GM21528 (cell line): ENCODE measurements around the gene EFNB2.

Experiments used
- ATAC-seq: cut with Tn5 transposase; IDR thresholded peaks from one replicate; pipeline ENCODE4 v1.9.1; 2021; ENCODE audit warnings: mild to moderate bottlenecking, moderate library complexity; ENCODE audit not compliant: unreplicated experiment, low FRiP score

EFNB2 gene

DNA sequence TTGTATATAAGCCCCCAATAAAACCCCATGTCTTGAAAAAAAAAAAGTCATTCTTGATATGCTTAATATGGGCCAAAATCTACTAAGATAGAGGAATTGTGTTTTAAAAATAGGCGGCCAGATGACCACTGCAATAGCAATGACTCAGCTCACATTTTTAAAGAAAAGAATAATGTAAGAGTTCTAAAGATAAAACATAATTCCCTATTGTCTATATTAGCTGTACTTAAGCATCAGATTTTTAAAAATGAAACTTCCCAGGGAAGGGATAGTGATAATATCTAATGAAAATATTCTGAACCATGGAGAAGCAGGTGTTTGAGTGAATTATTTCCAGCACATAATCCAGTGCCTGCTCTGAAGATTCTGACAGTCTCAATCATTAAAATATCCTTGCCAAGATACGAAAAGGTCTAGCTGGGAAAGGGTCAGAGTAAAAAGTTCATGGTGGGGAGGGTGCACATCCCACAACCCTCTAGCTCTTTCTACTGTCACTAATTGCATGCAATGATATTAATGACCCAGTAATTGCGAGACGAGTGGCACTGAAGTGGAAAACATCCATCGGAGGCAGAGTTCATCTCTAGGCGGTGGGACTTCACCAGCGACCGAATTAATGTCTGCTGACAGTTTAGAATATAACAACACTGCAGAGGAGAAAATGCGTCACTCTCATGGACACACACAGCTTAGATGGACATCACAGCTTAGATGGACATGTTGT, 31.6 kb downstream of the EFNB2 start:
- no peak for ATAC-seq

GRCh38 chr13:106503272-106503671, 32.2 kb downstream of the EFNB2 start:
- no peak for ATAC-seq

DNA sequence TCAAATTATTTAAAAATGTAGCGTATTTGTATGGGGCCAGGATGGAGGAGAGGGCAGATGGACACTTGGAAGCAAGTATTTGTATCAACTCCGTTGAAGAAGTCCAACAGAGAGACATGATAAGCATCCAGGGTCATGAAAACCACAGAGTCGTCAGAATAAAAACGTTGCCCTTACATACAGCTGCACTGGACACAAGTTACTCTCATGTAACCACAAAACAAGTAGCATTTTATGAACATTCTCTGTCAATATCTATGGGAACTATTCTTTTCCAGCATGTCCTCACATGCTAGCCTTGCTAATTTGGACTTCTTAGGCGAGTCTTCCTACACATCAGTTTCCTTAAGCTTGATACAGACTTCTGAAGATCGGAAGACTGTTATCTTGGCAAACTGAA, 35.0 kb downstream of the EFNB2 start:
- no peak for ATAC-seq

DNA sequence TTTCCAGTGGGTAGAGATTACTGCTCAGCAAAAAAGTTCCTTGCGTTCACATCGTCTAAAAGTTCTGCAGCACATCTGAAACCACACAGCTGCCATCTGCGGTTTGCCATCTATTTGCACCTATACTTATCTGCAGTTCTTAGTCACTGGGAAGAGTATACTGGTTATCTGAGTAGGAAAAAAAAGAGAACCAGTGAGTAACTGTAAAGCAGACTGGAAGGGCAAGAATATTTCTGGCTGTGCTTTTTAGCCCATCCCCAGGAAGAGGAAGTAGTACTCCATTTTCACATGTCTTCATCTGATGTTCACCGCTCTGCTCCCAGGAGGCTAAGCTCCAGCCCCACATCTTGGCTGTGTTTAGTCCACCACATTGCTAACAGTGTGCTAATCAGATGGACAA, 35.6 kb downstream of the EFNB2 start:
- ATAC-seq = no peak

- no peak for ATAC-seq
These were observed 36.3 kb downstream of the EFNB2 start for GRCh38 chr13:106499113-106499512.

DNA sequence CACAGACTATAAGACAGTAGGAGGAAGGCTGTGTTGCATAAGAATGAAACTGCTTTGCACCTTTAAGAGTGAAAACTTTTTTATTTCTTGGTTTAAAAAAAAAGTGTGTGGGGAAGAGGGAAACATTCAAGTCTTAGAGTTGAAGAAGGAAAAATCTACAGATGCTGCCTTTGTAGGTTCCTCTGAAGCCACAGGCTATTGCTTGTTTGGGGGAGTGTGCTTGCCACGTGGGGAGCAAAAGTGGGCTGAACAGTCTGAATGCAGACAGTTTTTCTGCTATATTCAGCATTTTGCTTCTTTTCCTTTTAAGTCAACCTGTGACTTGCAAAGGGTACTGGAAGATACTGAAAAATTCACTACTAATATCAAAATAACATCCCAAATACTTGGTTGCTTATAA, 36.9 kb downstream of the EFNB2 start:
- no peak for ATAC-seq

- ATAC-seq = no peak
These were observed 37.3 kb downstream of the EFNB2 start for GRCh38 chr13:106498158-106498557.

GRCh38 chr13:106497079-106497478, 38.4 kb downstream of the EFNB2 start:
- ATAC-seq = no peak

DNA sequence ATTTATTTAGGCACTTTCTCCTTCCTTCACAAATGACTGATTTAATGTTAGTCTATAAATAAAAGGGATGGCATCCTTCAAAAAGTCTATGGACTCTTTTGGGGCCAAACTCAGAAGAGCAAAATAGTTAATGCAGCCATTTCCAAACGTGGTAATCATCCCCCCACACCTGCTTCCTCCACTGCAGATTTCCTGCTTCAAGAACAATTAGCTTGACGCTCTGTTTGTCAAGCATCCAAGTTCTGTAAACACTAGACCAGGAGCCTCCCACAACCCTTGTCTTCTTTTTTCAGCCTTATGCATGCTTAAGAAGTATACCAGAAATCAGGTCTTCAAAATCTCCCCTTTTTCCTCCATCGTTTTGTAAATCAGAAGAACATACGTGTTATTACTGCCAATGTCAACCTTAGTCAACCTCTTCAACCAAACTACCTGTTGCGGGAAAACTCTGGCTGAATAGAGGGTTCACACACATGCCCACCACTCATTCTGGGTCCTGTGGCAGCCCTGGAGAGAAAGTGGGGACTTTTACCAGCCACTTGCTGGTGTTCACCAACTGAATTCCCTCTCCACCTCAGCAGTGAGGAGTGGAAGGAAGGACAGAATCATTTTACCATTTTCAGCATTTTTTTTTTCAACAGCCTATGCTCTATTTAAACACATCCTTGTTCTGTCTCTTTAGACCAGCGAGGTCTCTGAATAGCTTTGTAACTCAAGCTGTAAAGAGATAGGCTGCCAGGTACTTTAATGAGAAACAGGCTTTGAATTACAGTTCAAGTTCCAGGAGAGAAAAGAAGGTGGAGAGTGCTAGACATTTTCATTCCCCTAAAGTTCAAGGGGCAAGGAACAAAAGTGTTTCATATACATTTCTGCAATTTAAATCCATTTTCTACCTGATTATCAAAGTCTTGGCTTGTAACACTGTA, 39.1 kb downstream of the EFNB2 start:
- no peak for ATAC-seq

DNA sequence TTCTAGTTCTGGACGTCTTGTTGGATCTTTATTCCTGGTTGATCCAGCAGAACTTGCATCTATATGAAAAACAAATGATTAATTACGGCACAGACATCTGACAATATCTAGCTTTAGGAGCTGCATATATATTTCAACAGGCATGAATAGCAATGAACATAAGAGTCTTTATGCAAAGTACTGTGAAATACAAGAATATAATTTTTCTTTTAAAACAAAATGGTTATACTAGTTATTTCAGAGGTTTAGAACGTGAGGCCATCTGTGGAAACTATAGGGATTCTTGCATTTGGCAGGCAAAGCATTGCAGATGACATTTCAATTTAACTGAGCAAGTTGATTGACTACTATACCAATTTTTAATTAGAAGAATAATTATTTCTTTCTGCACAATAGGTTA, 40.5 kb downstream of the EFNB2 start:
- ATAC-seq = no peak

- no peak for ATAC-seq
These were observed 41.0 kb downstream of the EFNB2 start for GRCh38 chr13:106494506-106494905.

GRCh38 chr13:106493533-106494220, 41.8 kb downstream of the EFNB2 start:
- ATAC-seq = peak; percentile 92

DNA sequence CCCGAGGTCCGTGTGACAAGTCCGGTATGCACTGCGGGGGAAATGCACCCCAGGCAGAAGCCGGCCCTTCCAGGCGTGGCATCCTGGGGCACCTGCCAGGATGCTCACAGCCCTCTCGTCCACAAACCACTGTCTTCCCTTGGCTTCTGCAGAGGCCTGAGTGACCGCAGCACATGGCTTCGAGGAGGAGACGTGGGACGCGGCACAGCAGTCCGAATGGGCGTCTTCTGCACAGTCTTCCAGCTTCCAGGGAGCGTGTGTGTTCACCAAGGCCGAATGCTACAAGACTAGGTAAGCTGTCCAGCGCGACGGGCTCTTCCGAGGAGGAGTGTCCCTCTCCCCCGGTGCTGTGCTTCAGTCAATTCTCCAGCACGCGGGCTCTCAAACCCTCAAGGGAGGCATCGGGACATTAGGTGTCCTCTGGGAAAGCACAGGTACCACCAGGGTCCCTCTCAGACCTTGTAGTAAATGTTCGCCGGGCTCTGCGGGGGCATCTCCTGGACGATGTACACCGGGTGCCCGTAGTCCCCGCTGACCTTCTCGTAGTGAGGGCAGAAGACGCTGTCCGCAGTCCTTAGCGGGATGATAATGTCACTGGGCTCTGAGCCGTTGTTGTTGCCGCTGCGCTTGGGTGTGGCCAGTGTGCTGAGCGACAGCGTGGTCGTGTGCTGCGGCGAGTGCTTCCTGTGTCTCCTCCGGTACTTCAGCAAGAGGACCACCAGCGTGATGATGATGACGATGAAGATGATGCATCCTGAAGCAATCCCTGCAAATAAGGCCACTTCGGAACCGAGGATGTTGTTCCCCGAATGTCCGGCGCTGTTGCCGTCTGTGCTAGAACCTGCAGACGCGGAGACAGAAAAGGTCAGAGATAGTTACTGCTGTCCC, 42.6 kb downstream of the EFNB2 start:
- no peak for ATAC-seq

DNA sequence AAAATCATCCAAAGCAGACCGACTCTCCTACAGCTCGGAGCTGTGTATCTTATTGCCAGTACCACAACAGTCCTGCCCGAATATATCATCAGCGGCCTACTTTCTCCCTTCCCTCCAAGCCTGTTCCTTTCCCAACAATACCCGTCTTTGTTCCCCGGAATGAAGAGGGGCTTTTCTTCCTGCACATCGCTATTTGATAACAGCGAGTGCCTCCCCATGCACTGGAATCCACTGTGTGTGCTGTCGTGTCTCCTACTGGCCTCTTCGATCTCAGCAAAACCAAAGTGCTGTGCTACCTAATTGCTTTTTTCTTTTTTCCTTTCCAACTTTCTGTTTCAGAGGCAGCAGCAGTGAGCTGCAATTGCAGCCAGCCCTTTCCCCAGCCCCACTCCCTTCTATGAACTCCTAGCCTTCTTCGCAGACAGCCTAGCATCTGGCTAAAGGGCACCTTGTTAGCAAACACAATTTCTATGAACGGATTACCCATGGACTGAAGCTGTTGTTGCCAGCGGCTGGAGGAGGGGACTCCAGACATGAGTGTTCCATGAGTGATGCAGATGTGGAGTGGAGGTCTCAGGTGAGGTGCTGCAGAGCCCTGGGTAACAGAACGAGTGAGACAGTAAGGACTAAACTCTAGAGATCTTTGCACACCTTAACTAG, 43.4 kb downstream of the EFNB2 start:
- ATAC-seq = no peak

DNA sequence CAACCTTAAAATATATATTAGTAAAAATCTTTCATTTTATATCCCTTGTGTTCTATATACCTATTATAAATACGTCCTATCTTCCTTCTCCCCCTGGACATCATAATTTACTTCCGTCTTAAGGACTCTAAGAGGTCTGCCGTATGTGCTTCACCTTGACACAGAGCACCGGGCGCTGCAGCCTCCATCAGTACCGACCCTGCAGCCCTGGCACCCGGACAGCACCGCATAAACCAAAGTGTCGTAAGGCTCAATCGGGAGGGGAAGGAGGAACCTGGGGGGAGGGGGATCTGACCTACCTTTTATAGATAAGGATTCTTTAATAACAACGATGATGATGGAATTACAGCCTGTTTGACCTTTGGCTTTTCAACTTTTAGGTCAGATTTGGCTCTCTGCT, 44.0 kb downstream of the EFNB2 start:
- ATAC-seq = no peak

DNA sequence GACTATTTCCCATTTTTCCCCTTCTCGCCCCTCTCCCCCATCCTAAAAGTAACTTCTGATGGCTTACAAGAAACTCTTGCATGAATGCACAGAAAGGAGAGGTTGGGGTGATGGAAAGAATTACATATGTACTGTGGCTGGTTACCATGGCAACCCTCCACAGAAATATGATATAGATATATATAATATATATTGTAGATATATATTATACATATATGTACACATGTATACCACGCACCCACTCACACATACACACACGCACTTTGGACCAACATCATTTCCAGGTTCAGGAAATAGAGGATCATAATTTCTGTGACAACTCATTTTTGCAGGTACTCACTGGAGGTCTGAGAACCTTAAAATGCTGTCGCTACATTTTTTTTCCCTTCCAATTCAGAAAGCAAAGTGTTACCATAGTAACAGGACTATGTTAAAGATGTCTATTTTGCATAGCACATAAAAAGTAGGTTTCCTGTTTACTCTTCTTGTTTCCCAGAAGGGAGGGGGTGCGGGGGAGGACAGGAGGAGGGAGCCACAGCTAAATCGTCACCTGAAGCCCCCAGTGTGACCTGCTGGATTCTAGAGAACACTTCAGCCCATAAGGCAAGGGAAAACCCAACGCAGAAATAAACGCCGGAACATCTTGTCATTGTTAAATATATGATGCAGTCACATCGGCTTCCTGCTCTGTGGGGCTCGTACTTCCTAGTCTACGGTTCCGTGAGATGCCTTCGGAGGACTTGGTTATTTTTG, 44.7 kb downstream of the EFNB2 start:
- no peak for ATAC-seq

DNA sequence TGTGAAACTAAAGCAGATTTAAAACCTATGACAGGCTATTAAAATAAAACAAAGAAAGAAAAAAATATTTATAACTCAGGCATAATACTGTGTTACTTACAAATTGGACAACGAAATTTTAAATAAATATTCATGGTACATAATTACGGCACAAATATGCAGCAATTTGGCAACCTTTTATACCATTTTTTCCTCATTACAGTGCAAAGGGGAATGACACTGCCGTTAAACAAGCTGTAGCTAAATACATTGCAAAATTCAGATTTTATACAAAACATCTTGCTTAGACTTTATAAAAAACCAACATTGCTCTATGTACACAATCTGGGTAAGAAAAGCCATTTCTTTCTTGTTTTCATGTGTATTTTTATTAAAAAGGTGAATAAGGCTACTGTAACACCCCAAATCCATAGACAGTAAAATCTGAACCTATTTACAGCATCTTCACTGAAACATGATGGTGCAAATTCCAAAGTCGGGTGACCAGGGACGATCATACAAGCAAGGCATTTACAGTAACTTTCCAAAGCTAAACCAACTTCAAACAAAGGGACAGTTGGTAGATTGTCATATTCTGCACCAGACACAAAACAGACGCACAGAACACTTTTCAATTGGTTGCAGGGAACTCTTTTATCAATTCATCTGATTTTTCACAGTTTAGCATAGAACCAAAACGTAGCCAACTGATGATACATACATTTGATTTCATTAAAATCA, 45.5 kb downstream of the EFNB2 start:
- no peak for ATAC-seq

GRCh38 chr13:106488686-106489085, 46.8 kb downstream of the EFNB2 start:
- no peak for ATAC-seq
